GM12878 (cell line): ENCODE measurements around the gene CHN2. TPM values are rescaled to one million over a fixed set of nuclear protein-coding genes. Genes with fewer than 3 reads are reported as not detected.

Experiments used
- ATAC-seq: fragments of 200-7000 bp; cut with Tn5 transposase; 3 replicates; pipeline ENCODE4 v1.9.1; 2020; ENCODE audit warnings: mild to moderate bottlenecking, moderate library complexity
- BruUV-seq: library from RNA; stranded (reverse); fragments of 400-500 nt; replicated peaks from 2 replicates; lab custom pipeline; 2021; lab: Mats Ljungman, UMichigan
- CTCF ChIA-PET: fragments of 300-600 bp; sonication (Branson Sonifier 250); formaldehyde crosslinking; extraction: SDS; loops from one replicate; lab custom pipeline; 2021; ENCODE audit warnings: inconsistent platforms; lab: Yijun Ruan, JAX
- POLR2A ChIA-PET: fragments of 350-600 bp; formaldehyde crosslinking; extraction: SDS; loops from one replicate; lab custom pipeline; 2021; ENCODE audit warnings: inconsistent platforms; lab: Charles Lee
- RAD21 ChIA-PET: fragments of 300-600 bp; sonication (Branson Sonifier 250); formaldehyde crosslinking; loops from one replicate; lab custom pipeline; 2023; ENCODE audit warnings: antibody characterized with exemption; ENCODE audit not compliant: unreplicated experiment; lab: Charles Lee
- SMC1A ChIA-PET: fragments of 300-600 bp; sonication (Branson Sonifier 250); formaldehyde crosslinking; loops from one replicate; lab custom pipeline; 2023; ENCODE audit not compliant: unreplicated experiment, uncharacterized antibody; lab: Charles Lee
- DNase-seq: peaks from one replicate; pipeline ENCODE4 v3.0.0-alpha.2; 2011; ENCODE audit warnings: low read depth, low spot score
- FAIRE-seq: peaks from 3 replicates; lab custom pipeline; 2011; peaks lifted over from hg19 to GRCh38; lab: Jason Lieb, UNC
- H2AFZ ChIP-seq: 2 replicates; pipeline ENCODE4 v1.6.0; 2011; ENCODE audit warnings: low read depth, low read length, control low read depth; ENCODE audit not compliant: control insufficient read depth
- H3K27ac ChIP-seq: 2 replicates; pipeline ENCODE4 v1.5.1; 2011; ENCODE audit warnings: control low read depth; ENCODE audit not compliant: control insufficient read depth, insufficient read depth
- H3K27me3 ChIP-seq, 2 experiments: replicated peaks in 1 of 2; 2 replicates each; pipeline versions ENCODE4 v1.6.0 to v1.6.1; 2011; ENCODE audit warnings: low read length in 1 of 2; ENCODE audit not compliant: control insufficient read depth in 2 of 2, insufficient read depth in 2 of 2
- H3K36me3 ChIP-seq, 2 experiments: 2 replicates each; pipeline ENCODE4 v1.5.1; 2011; ENCODE audit warnings: low read length in 1 of 2; ENCODE audit not compliant: control insufficient read depth in 2 of 2, insufficient read depth in 2 of 2
- H3K4me1 ChIP-seq: 2 replicates; pipeline ENCODE4 v1.6.1; 2011; ENCODE audit warnings: mild to moderate bottlenecking, low read length, moderate library complexity, mixed read lengths; ENCODE audit not compliant: control insufficient read depth, insufficient read depth
- H3K4me2 ChIP-seq: 2 replicates; pipeline ENCODE4 v1.6.0; 2011; ENCODE audit warnings: control low read depth; ENCODE audit not compliant: control insufficient read depth, insufficient read depth
- H3K4me3 ChIP-seq: fragments of 200-600 bp; sonication (generic); 2 replicates; pipeline ENCODE4 v1.5.1; 2016
- H3K79me2 ChIP-seq: 2 replicates; pipeline ENCODE4 v1.6.0; 2011; ENCODE audit warnings: low read length; ENCODE audit not compliant: control insufficient read depth, insufficient read depth
- H3K9ac ChIP-seq: 2 replicates; pipeline ENCODE4 v1.8.0; 2011; ENCODE audit warnings: low read length, control low read depth, mixed read lengths; ENCODE audit not compliant: control insufficient read depth, insufficient read depth
- H3K9me3 ChIP-seq: replicated peaks from 3 replicates; pipeline ENCODE4 v1.5.1; 2011; ENCODE audit warnings: mild to moderate bottlenecking, low read length; ENCODE audit not compliant: control insufficient read depth, insufficient read depth
- H4K20me1 ChIP-seq: 2 replicates; pipeline ENCODE4 v1.6.0; 2011; ENCODE audit not compliant: control insufficient read depth, insufficient read depth
- ATF2 ChIP-seq: IDR thresholded peaks from 2 replicates; pipeline ENCODE4 v1.6.1; 2012; ENCODE audit warnings: low read length, inconsistent platforms
- HDAC2 ChIP-seq: fragments of 200-600 bp; sonication (generic); IDR thresholded peaks from 2 replicates; pipeline ENCODE4 v1.6.1; 2017
- MLLT1 ChIP-seq: fragments of 450-650 bp; IDR thresholded peaks from 2 replicates; pipeline ENCODE4 v1.6.1; 2016; ENCODE audit warnings: mild to moderate bottlenecking
- PAX5 ChIP-seq: IDR thresholded peaks from 2 replicates; pipeline ENCODE4 v1.6.1; 2011; ENCODE audit warnings: low read depth, low read length, borderline replicate concordance
- PRDM15 ChIP-seq: fragments of 450-650 bp; formaldehyde crosslinking; IDR thresholded peaks from 2 replicates; pipeline ENCODE4 v1.4.0; 2020; ENCODE audit warnings: mild to moderate bottlenecking, moderate library complexity
- REST ChIP-seq: IDR thresholded peaks from 2 replicates; pipeline ENCODE4 v1.6.1; 2012; ENCODE audit warnings: mild to moderate bottlenecking, low read depth, low read length
- SMARCA5 ChIP-seq: fragments of 450-650 bp; IDR thresholded peaks from 2 replicates; pipeline ENCODE4 v1.6.1; 2017; ENCODE audit warnings: mild to moderate bottlenecking
- TAF1 ChIP-seq: IDR thresholded peaks from 2 replicates; pipeline ENCODE4 v1.6.1; 2011; ENCODE audit warnings: mild to moderate bottlenecking, low read depth, low read length, borderline replicate concordance
- ZNF687 ChIP-seq: fragments of 450-650 bp; IDR thresholded peaks from 2 replicates; pipeline ENCODE4 v1.6.1; 2017; ENCODE audit warnings: mild to moderate bottlenecking, moderate library complexity
- WGBS: methylation state at CpG from one replicate; pipeline ENCODE4 v1.1.6; 2016; ENCODE audit warnings: low lambda C conversion rate; ENCODE audit not compliant: insufficient replicate concordance, insufficient coverage; ENCODE audit errors: missing lambda C conversion rate; 5-methylcytosine and 5-hydroxymethylcytosine counted together
- in situ Hi-C: fragments of 300-500 bp; cut with MboI; formaldehyde crosslinking; loops from 9 replicates; pipeline ENCODE4 v1.14.3; 2018; ENCODE audit warnings: mixed read lengths
- intact Hi-C: fragments of 100-400 bp; cut with micrococcal nuclease; formaldehyde crosslinking; loops from one replicate; pipeline ENCODE4 v1.14.2; 2022; ENCODE audit not compliant: unreplicated experiment
- polyA plus RNA-seq, 11 experiments: library from polyadenylated mRNA; depleted of rRNA in 4 of 11; unstranded in 6 of 11; stranded (reverse) in 5 of 11; fragments of >200 nt; fragmentation: Nextera tagmentation in 4 of 11; fragmentation: Illumina TruSeq in 1 of 11; extraction: Ambion mirVana in 4 of 11; extraction: Trizol in 1 of 11; gene quantifications; 1 replicate in 1 of 11; 2 replicates in 10 of 11; pipeline versions ENCODE4 v1.2.1 to v1.2.3, GENCODE V29; 2011 to 2016; ENCODE audit warnings: inconsistent platforms in 2 of 11, missing spikeins in 2 of 11, low read depth in 1 of 11
- total RNA-seq, 4 experiments: library from RNA; depleted of rRNA in 3 of 4; stranded (reverse); fragments of >200 nt in 3 of 4; fragmentation: Illumina TruSeq in 1 of 4; extraction: Trizol in 1 of 4; gene quantifications; 2 replicates each; pipeline versions ENCODE4 v1.2.1 to v1.2.3, GENCODE V29; 2013 to 2021

CHN2 gene
- total and polyA plus RNA-seq, 10 of the 15 experiments (the other 5 are each of a cell fraction or from before 2014, with no cell fraction given): 0.11 to 3.8 (median 0.37) TPM; not detected in 2

GRCh38 chr7:29353810-29354209, 159.2 kb downstream of the CHN2 start:
- H3K36me3 ChIP-seq: no peaks in the 10 kb centered on the region
- BruUV-seq: no TSS peak
- H4K20me1 ChIP-seq: no peaks in the 10 kb centered on the region
- no peak overlapping the region for H3K27ac ChIP-seq
- H3K9ac ChIP-seq: no peak overlapping the region
- DNase-seq (no peak), ATAC-seq (no peak), FAIRE-seq (no peak)
- H2AFZ ChIP-seq: no peak overlapping the region
- no peak overlapping the region for H3K4me2 ChIP-seq
- no peaks in the 10 kb centered on the region for H3K79me2 ChIP-seq
- intact Hi-C loops: no loop called here
- no peaks in the 10 kb centered on the region for H3K4me1 ChIP-seq
- CTCF ChIA-PET: interaction anchor here (0.6 kb wide), 1 partner anchor 11 kb away, joined by 5 read pairs; no protein-coding TSS in a partner anchor
- POLR2A ChIA-PET: no interaction called here
- SMC1A ChIA-PET: interaction anchor here (0.6 kb wide), 1 partner anchor 1445 kb away, joined by 3 read pairs; no protein-coding TSS in a partner anchor
- RAD21 ChIA-PET: no interaction called here
- H3K4me3 ChIP-seq: no peak overlapping the region
- H3K9me3 ChIP-seq: no peaks in the 10 kb centered on the region
- 28% methylated on average over 5 of the region's 5 CpGs for WGBS
- H3K27me3 ChIP-seq: no peaks in the 10 kb centered on the region
- in situ Hi-C loops: no loop called here
- no peak for TF ChIP-seq PAX5
- no peak for TF ChIP-seq REST
- TF ChIP-seq SMARCA5: no peak
- TF ChIP-seq ZNF687: no peak
- TF ChIP-seq PRDM15: no peak
- TF ChIP-seq TAF1: no peak
- no peak for TF ChIP-seq HDAC2
- no peak for TF ChIP-seq MLLT1
- TF ChIP-seq ATF2: no peak
